Activated naive CD4-positive, alpha-beta T cell treated with anti-CD3 and anti-CD28 coated beads, Interleukin-2, amount 10 ng/mL, durations not matched to agents 7 days and 5 days (primary cell): ENCODE measurements around the gene USP6NL.

ENCODE experiments used
- CTCF ChIA-PET: fragments of 350-600 bp; sonication (Branson Sonifier 250); formaldehyde crosslinking; loops from one replicate; lab custom pipeline; 2021; ENCODE audit warnings: antibody characterized with exemption; lab: Charles Lee
- DNase-seq: peaks from one replicate; pipeline ENCODE4 v3.0.0-alpha.2; 2020
- H3K27ac Mint-ChIP-seq: one replicate; pipeline ENCODE4 v1.8.0; 2021; ENCODE audit warnings: mild to moderate bottlenecking, moderate library complexity, mixed read lengths
- H3K27me3 Mint-ChIP-seq: one replicate; pipeline ENCODE4 v1.8.0; 2021; ENCODE audit warnings: mild to moderate bottlenecking, mixed read lengths
- H3K36me3 Mint-ChIP-seq: one replicate; pipeline ENCODE4 v1.8.0; 2021; ENCODE audit warnings: mixed read lengths
- H3K4me1 Mint-ChIP-seq: one replicate; pipeline ENCODE4 v1.8.0; 2021; ENCODE audit warnings: mixed read lengths
- H3K4me3 Mint-ChIP-seq: one replicate; pipeline ENCODE4 v1.8.0; 2021; ENCODE audit warnings: mild to moderate bottlenecking, moderate library complexity, mixed read lengths
- H3K9me3 Mint-ChIP-seq: one replicate; pipeline ENCODE4 v1.8.0; 2021; ENCODE audit warnings: mixed read lengths

USP6NL gene

GRCh38 chr10:11520892-11521291 lies 90.6 kb downstream of the USP6NL start:
- H3K4me3 Mint-ChIP-seq, result no peak overlapping the region
- no peaks in the 10 kb centered on the region for H3K36me3 Mint-ChIP-seq
- no peaks in the 10 kb centered on the region for H3K27me3 Mint-ChIP-seq
- H3K27ac Mint-ChIP-seq, result no peak overlapping the region
- H3K9me3 Mint-ChIP-seq, result no peaks in the 10 kb centered on the region
- peaks cover 13% of the 10 kb centered on the region for H3K4me1 Mint-ChIP-seq
- DNase-seq, result no peak
- CTCF ChIA-PET, result interaction anchor here (3.0 kb wide), 1 partner anchor 236 kb away, joined by 18 read pairs; no protein-coding TSS in a partner anchor

- CTCF ChIA-PET, result interaction anchor here (2.7 kb wide), 1 partner anchor 241 kb away, joined by 19 read pairs; no protein-coding TSS in a partner anchor
- Mint-ChIP-seq H3K4me3 (no peak overlapping the region), H3K9me3 (no peaks in the 10 kb centered on the region), H3K36me3 (no peaks in the 10 kb centered on the region), H3K27me3 (no peaks in the 10 kb centered on the region), H3K4me1 (peaks cover 17% of the 10 kb centered on the region), H3K27ac (no peak overlapping the region)
- no peak for DNase-seq
These were observed 94.3 kb downstream of the USP6NL start for GRCh38 chr10:11517150-11517549.

- CTCF ChIA-PET, result interaction anchor here (0.7 to 3.9 kb wide), 5 partner anchors 9 to 240 kb away, joined by 3 to 101 read pairs (median 8); no protein-coding TSS in a partner anchor
- H3K4me1 Mint-ChIP-seq, result peaks cover 17% of the 10 kb centered on the region
- DNase-seq, result no peak
- no peaks in the 10 kb centered on the region for H3K9me3 Mint-ChIP-seq
- no peak overlapping the region for H3K27ac Mint-ChIP-seq
- no peaks in the 10 kb centered on the region for H3K36me3 Mint-ChIP-seq
- H3K4me3 Mint-ChIP-seq, result no peak overlapping the region
- H3K27me3 Mint-ChIP-seq, result no peaks in the 10 kb centered on the region
These were observed 95.1 kb downstream of the USP6NL start for GRCh38 chr10:11516431-11516746.

- Mint-ChIP-seq H3K36me3 (no peaks in the 10 kb centered on the region), H3K4me1 (peaks cover 17% of the 10 kb centered on the region), H3K27ac (no peak overlapping the region)
These were observed 95.6 kb downstream of the USP6NL start for GRCh38 chr10:11515596-11516430.

GRCh38 chr10:11513727-11514126 lies 97.7 kb downstream of the USP6NL start:
- CTCF ChIA-PET, result interaction anchor here (1.6 to 3.9 kb wide), 4 partner anchors 99 to 269 kb away, joined by 3 to 101 read pairs (median 20); no protein-coding TSS in a partner anchor
- Mint-ChIP-seq H3K27me3 (peaks cover 3% of the 10 kb centered on the region), H3K27ac (no peak overlapping the region), H3K36me3 (no peaks in the 10 kb centered on the region), H3K4me1 (peaks cover 17% of the 10 kb centered on the region), H3K9me3 (no peaks in the 10 kb centered on the region), H3K4me3 (no peak overlapping the region)
- DNase-seq, result no peak

More at GRCh38 chr10:11515596-11516430, 95.6 kb downstream of the USP6NL start:
- no peak overlapping the region for H3K4me3 Mint-ChIP-seq
- no peaks in the 10 kb centered on the region for H3K27me3 Mint-ChIP-seq
- DNase-seq, result peak; percentile 65
- CTCF ChIA-PET, result interaction anchor here (0.6 to 3.9 kb wide), 19 partner anchors 10 to 306 kb away, joined by 3 to 101 read pairs (median 4); no protein-coding TSS in a partner anchor
- H3K9me3 Mint-ChIP-seq, result no peaks in the 10 kb centered on the region

- peaks cover 17% of the 10 kb centered on the region for H3K4me1 Mint-ChIP-seq
- no peaks in the 10 kb centered on the region for H3K9me3 Mint-ChIP-seq
- no peak for DNase-seq
- H3K27ac Mint-ChIP-seq, result no peak overlapping the region
- no peak overlapping the region for H3K4me3 Mint-ChIP-seq
- H3K27me3 Mint-ChIP-seq, result peaks cover 3% of the 10 kb centered on the region
- no peaks in the 10 kb centered on the region for H3K36me3 Mint-ChIP-seq
- CTCF ChIA-PET, result interaction anchor here (3.9 kb wide), 1 partner anchor 213 kb away, joined by 36 read pairs; no protein-coding TSS in a partner anchor
These were observed 98.9 kb downstream of the USP6NL start for GRCh38 chr10:11512596-11512995.

- CTCF ChIA-PET, result no interaction called here
- Mint-ChIP-seq H3K4me1 (peaks cover 7% of the 10 kb centered on the region), H3K4me3 (no peak overlapping the region), H3K36me3 (no peaks in the 10 kb centered on the region), H3K27me3 (peaks cover 3% of the 10 kb centered on the region), H3K27ac (no peak overlapping the region), H3K9me3 (no peaks in the 10 kb centered on the region)
- no peak for DNase-seq
These were observed 100.1 kb downstream of the USP6NL start for GRCh38 chr10:11511321-11511720.

GRCh38 chr10:11510736-11511135 lies 100.7 kb downstream of the USP6NL start:
- H3K9me3 Mint-ChIP-seq, result no peaks in the 10 kb centered on the region
- H3K27ac Mint-ChIP-seq, result no peak overlapping the region
- H3K36me3 Mint-ChIP-seq, result no peaks in the 10 kb centered on the region
- no peak for DNase-seq
- CTCF ChIA-PET, result no interaction called here
- H3K4me3 Mint-ChIP-seq, result no peak overlapping the region
- peaks cover 4% of the 10 kb centered on the region for H3K4me1 Mint-ChIP-seq
- peaks cover 3% of the 10 kb centered on the region for H3K27me3 Mint-ChIP-seq

GRCh38 chr10:11510281-11510680 lies 101.2 kb downstream of the USP6NL start:
- CTCF ChIA-PET, result no interaction called here
- H3K36me3 Mint-ChIP-seq, result no peaks in the 10 kb centered on the region
- no peak overlapping the region for H3K4me3 Mint-ChIP-seq
- H3K27ac Mint-ChIP-seq, result no peak overlapping the region
- DNase-seq, result no peak
- H3K9me3 Mint-ChIP-seq, result no peaks in the 10 kb centered on the region
- peaks cover under 1% of the 10 kb centered on the region for H3K4me1 Mint-ChIP-seq
- peaks cover 3% of the 10 kb centered on the region for H3K27me3 Mint-ChIP-seq

GRCh38 chr10:11509036-11509435 lies 102.4 kb downstream of the USP6NL start:
- peaks cover 3% of the 10 kb centered on the region for H3K27me3 Mint-ChIP-seq
- no peak overlapping the region for H3K4me3 Mint-ChIP-seq
- H3K9me3 Mint-ChIP-seq, result no peaks in the 10 kb centered on the region
- no peaks in the 10 kb centered on the region for H3K36me3 Mint-ChIP-seq
- no peak overlapping the region for H3K27ac Mint-ChIP-seq
- no peaks in the 10 kb centered on the region for H3K4me1 Mint-ChIP-seq
- DNase-seq, result no peak
- CTCF ChIA-PET, result no interaction called here

- no peak overlapping the region for H3K27ac Mint-ChIP-seq
- CTCF ChIA-PET, result interaction anchor here (2.5 kb wide), 1 partner anchor 251 kb away, joined by 16 read pairs; no protein-coding TSS in a partner anchor
- no peak for DNase-seq
These were observed 105.1 kb downstream of the USP6NL start for GRCh38 chr10:11506247-11506789.

GRCh38 chr10:11505639-11506038 lies 105.8 kb downstream of the USP6NL start:
- CTCF ChIA-PET, result interaction anchor here (1.3 to 2.5 kb wide), 2 partner anchors 10 to 252 kb away, joined by 5 to 16 read pairs; no protein-coding TSS in a partner anchor
- Mint-ChIP-seq H3K36me3 (no peaks in the 10 kb centered on the region), H3K9me3 (no peaks in the 10 kb centered on the region), H3K27me3 (peaks cover 3% of the 10 kb centered on the region), H3K4me3 (no peak overlapping the region), H3K27ac (no peak overlapping the region), H3K4me1 (no peaks in the 10 kb centered on the region)
- DNase-seq, result no peak

More at GRCh38 chr10:11506247-11506789, 105.1 kb downstream of the USP6NL start:
- H3K36me3 Mint-ChIP-seq, result no peaks in the 10 kb centered on the region
- H3K9me3 Mint-ChIP-seq, result no peaks in the 10 kb centered on the region
- H3K4me1 Mint-ChIP-seq, result no peaks in the 10 kb centered on the region
- H3K4me3 Mint-ChIP-seq, result no peak overlapping the region
- H3K27me3 Mint-ChIP-seq, result peaks cover 3% of the 10 kb centered on the region

- Mint-ChIP-seq H3K4me3 (no peak overlapping the region), H3K36me3 (no peaks in the 10 kb centered on the region), H3K9me3 (no peaks in the 10 kb centered on the region), H3K27me3 (peaks cover 3% of the 10 kb centered on the region), H3K27ac (no peak overlapping the region), H3K4me1 (no peaks in the 10 kb centered on the region)
- no peak for DNase-seq
- CTCF ChIA-PET, result interaction anchor here (1.3 to 2.5 kb wide), 2 partner anchors 11 to 253 kb away, joined by 5 to 16 read pairs; no protein-coding TSS in a partner anchor
These were observed 106.7 kb downstream of the USP6NL start for GRCh38 chr10:11504566-11505285.

GRCh38 chr10:11501600-11501999 lies 109.8 kb downstream of the USP6NL start:
- Mint-ChIP-seq H3K27ac (no peak overlapping the region), H3K36me3 (no peaks in the 10 kb centered on the region), H3K4me1 (peaks cover 3% of the 10 kb centered on the region), H3K27me3 (no peaks in the 10 kb centered on the region), H3K9me3 (no peaks in the 10 kb centered on the region), H3K4me3 (no peak overlapping the region)
- no peak for DNase-seq
- CTCF ChIA-PET, result no interaction called here
